SK-N-SH (cell line): Measurements from ENCODE around the gene MYO15B. TPM values are rescaled to one million over a fixed set of nuclear protein-coding genes. Genes with fewer than 3 reads are reported as not detected.

Source experiments
- CTCF ChIA-PET: fragments of 300-600, 350-600 bp; formaldehyde crosslinking; extraction: SDS; loops from one replicate; lab custom pipeline; 2021; lab: Yijun Ruan, JAX
- POLR2A ChIA-PET: fragments of 350-600 bp; sonication (Branson Sonifier 250); formaldehyde crosslinking; extraction: SDS; loops from one replicate; lab custom pipeline; 2020; ENCODE audit warnings: antibody characterized with exemption, inconsistent platforms; lab: Yijun Ruan, JAX
- DNase-seq: peaks from one replicate; pipeline ENCODE4 v3.0.0; 2012
- H2AFZ ChIP-seq: fragments of 200-600 bp; sonication (generic); 2 replicates; pipeline ENCODE4 v1.8.1; 2016; ENCODE audit warnings: antibody characterized with exemption, mild to moderate bottlenecking, low read depth
- H3F3A ChIP-seq: fragments of 200-600 bp; sonication (generic); replicated peaks from 2 replicates; pipeline ENCODE3; 2016; ENCODE audit warnings: antibody characterized with exemption, mild to moderate bottlenecking; ENCODE audit not compliant: insufficient read depth
- H3K27ac ChIP-seq, 2 experiments: fragments of 200-500 bp in 1 of 2; fragments of 200-600 bp in 1 of 2; sonication (Bioruptor generic) in 1 of 2; sonication (generic), shearing (Covaris generic) in 1 of 2; 2 replicates each; pipeline versions ENCODE4 v1.5.1 to v1.6.1; 2014 to 2016; ENCODE audit warnings: low read depth in 2 of 2, inconsistent platforms in 1 of 2, low read length in 1 of 2, mild to moderate bottlenecking in 1 of 2, mixed read lengths in 1 of 2
- H3K27me3 ChIP-seq: fragments of 200-600 bp; sonication (generic), shearing (Covaris generic); 2 replicates; pipeline ENCODE4 v1.6.1; 2016; ENCODE audit warnings: mixed run types; ENCODE audit not compliant: insufficient read depth
- H3K36me3 ChIP-seq, 2 experiments: fragments of 200-500 bp in 1 of 2; fragments of 200-600 bp in 1 of 2; sonication (Bioruptor generic) in 1 of 2; sonication (generic) in 1 of 2; replicated peaks in 1 of 2; 2 replicates each; pipeline versions ENCODE3 to v1.5.1; 2014 to 2016; ENCODE audit warnings: low read length in 1 of 2, mild to moderate bottlenecking in 1 of 2; ENCODE audit not compliant: insufficient read depth in 2 of 2, control insufficient read depth in 1 of 2
- H3K4me1 ChIP-seq, 2 experiments: fragments of 200-500 bp in 1 of 2; fragments of 200-600 bp in 1 of 2; sonication (Bioruptor generic) in 1 of 2; sonication (generic), shearing (Covaris generic) in 1 of 2; 2 replicates each; pipeline versions ENCODE4 v1.5.1 to v1.6.1; 2014 to 2016; ENCODE audit warnings: low read depth in 1 of 2, low read length in 1 of 2, mixed run types in 1 of 2; ENCODE audit not compliant: insufficient read depth in 2 of 2, control insufficient read depth in 1 of 2
- H3K4me2 ChIP-seq: fragments of 200-600 bp; sonication (generic), shearing (Covaris generic); 2 replicates; pipeline ENCODE4 v1.6.1; 2017; ENCODE audit warnings: mixed run types
- H3K4me3 ChIP-seq, 2 experiments: fragments of 200-500 bp in 1 of 2; fragments of 200-600 bp in 1 of 2; sonication (Bioruptor generic) in 1 of 2; sonication (generic), shearing (Covaris generic) in 1 of 2; 2 replicates each; pipeline versions ENCODE4 v1.5.1 to v1.8.1; 2014 to 2016; ENCODE audit warnings: low read depth in 2 of 2, inconsistent platforms in 1 of 2, low read length in 1 of 2, mild to moderate bottlenecking in 1 of 2, mixed read lengths in 1 of 2, moderate library complexity in 1 of 2
- H3K79me2 ChIP-seq: fragments of 200-600 bp; sonication (generic); 2 replicates; pipeline ENCODE4 v1.8.1; 2017; ENCODE audit warnings: mild to moderate bottlenecking; ENCODE audit not compliant: insufficient read depth
- H3K9ac ChIP-seq: fragments of 200-600 bp; sonication (generic); 2 replicates; pipeline ENCODE4 v1.6.1; 2017; ENCODE audit warnings: mixed run types
- H3K9me2 ChIP-seq: fragments of 200-600 bp; sonication (generic); 2 replicates; pipeline ENCODE4 v1.6.1; 2017; ENCODE audit warnings: mixed run types
- H3K9me3 ChIP-seq: fragments of 200-600 bp; sonication (generic); 2 replicates; pipeline ENCODE4 v1.6.1; 2017; ENCODE audit warnings: mixed run types, mild to moderate bottlenecking, moderate library complexity
- H4K20me1 ChIP-seq: fragments of 200-600 bp; sonication (generic); 2 replicates; pipeline ENCODE4 v1.6.1; 2017; ENCODE audit warnings: mild to moderate bottlenecking, mixed run types; ENCODE audit not compliant: insufficient read depth
- EP300 ChIP-seq, 2 experiments: IDR thresholded peaks; 2 replicates each; pipeline versions ENCODE4 v1.4.0 to v1.6.1; 2012; ENCODE audit warnings: borderline replicate concordance in 1 of 2, low read depth in 1 of 2, low read length in 1 of 2
- FOXM1 ChIP-seq: IDR thresholded peaks from 2 replicates; pipeline ENCODE4 v1.4.0; 2012; ENCODE audit warnings: low read depth, mild to moderate bottlenecking
- JUND ChIP-seq: IDR thresholded peaks from 2 replicates; pipeline ENCODE4 v1.4.0; 2012
- NRF1 ChIP-seq: IDR thresholded peaks from 2 replicates; pipeline ENCODE4 v1.6.1; 2012; ENCODE audit warnings: low read depth, mild to moderate bottlenecking, low read length
- RFX5 ChIP-seq: IDR thresholded peaks from 2 replicates; pipeline ENCODE4 v1.6.1; 2012; ENCODE audit warnings: mild to moderate bottlenecking, improper control_type of control experiment, low read length
- TAF1 ChIP-seq: IDR thresholded peaks from 2 replicates; pipeline ENCODE4 v1.6.1; 2012; ENCODE audit warnings: low read depth, mild to moderate bottlenecking, low read length, moderate library complexity, borderline replicate concordance
- TCF12 ChIP-seq: IDR thresholded peaks from 2 replicates; pipeline ENCODE4 v1.4.0; 2012
- TEAD4 ChIP-seq: IDR thresholded peaks from 2 replicates; pipeline ENCODE4 v1.4.0; 2012; ENCODE audit warnings: mild to moderate bottlenecking, borderline replicate concordance; ENCODE audit not compliant: insufficient read depth
- USF2 ChIP-seq: fragments of 150-350 bp; IDR thresholded peaks from 2 replicates; pipeline ENCODE4 v1.6.1; 2017; ENCODE audit warnings: antibody characterized with exemption, low read length, low read depth, borderline replicate concordance
- YY1 ChIP-seq: IDR thresholded peaks from 2 replicates; pipeline ENCODE4 v1.4.0; 2012; ENCODE audit warnings: low read depth, mild to moderate bottlenecking
- WGBS: methylation state at CpG from one replicate; pipeline ENCODE4 v1.1.6; 2017; ENCODE audit warnings: low lambda C conversion rate; 5-methylcytosine and 5-hydroxymethylcytosine counted together
- polyA plus RNA-seq, 3 experiments: library from polyadenylated mRNA; depleted of rRNA; stranded (reverse); fragments of >200 nt; gene quantifications; 2 replicates each; pipeline ENCODE4 v1.2.3, GENCODE V29; 2012
- TF ChIP-seq, protein P1 (sequence below): IDR thresholded peaks from 2 replicates; pipeline ENCODE4 v1.4.0; 2012; ENCODE audit warnings: low read depth, borderline replicate concordance
- TF ChIP-seq, protein P2 (sequence below): IDR thresholded peaks from 2 replicates; pipeline ENCODE4 v1.4.0; 2012; ENCODE audit warnings: low read depth, borderline replicate concordance
- TF ChIP-seq, protein P3 (sequence below): fragments of 200-600 bp; sonication (generic); IDR thresholded peaks from 2 replicates; pipeline ENCODE4 v1.6.1; 2017; ENCODE audit warnings: antibody characterized with exemption, mild to moderate bottlenecking, moderate library complexity

MYO15B gene
- polyA plus RNA-seq, 1 of the 3 experiments (the other 2 are of a cell fraction) = 10.3 TPM

GRCh38 chr17:75565066-75565465 is 22.5 kb upstream of the MYO15B start:
- POLR2A ChIA-PET = no interaction called here
- DNase-seq = no peak

GRCh38 chr17:75565618-75566017 is 22.0 kb upstream of the MYO15B start:
- H3K4me2 ChIP-seq = no peak overlapping the region
- no peaks in the 10 kb centered on the region for H3K9me3 ChIP-seq
- H4K20me1 ChIP-seq = no peaks in the 10 kb centered on the region
- H2AFZ ChIP-seq = no peak overlapping the region
- no peaks in the 10 kb centered on the region for H3K79me2 ChIP-seq
- H3K36me3 ChIP-seq = no peaks in the 10 kb centered on the region
- H3K9me2 ChIP-seq = no peaks in the 10 kb centered on the region
- POLR2A ChIA-PET = no interaction called here
- TF ChIP-seq JUND (no peak), TEAD4 (no peak), EP300 (IDR thresholded peaks at IDR 0.05; ENCODE audit: borderline replicate concordance in 1 of 2, low read depth in 1 of 2, low read length in 1 of 2) (no peak)
- TF ChIP-seq, protein P1, sequence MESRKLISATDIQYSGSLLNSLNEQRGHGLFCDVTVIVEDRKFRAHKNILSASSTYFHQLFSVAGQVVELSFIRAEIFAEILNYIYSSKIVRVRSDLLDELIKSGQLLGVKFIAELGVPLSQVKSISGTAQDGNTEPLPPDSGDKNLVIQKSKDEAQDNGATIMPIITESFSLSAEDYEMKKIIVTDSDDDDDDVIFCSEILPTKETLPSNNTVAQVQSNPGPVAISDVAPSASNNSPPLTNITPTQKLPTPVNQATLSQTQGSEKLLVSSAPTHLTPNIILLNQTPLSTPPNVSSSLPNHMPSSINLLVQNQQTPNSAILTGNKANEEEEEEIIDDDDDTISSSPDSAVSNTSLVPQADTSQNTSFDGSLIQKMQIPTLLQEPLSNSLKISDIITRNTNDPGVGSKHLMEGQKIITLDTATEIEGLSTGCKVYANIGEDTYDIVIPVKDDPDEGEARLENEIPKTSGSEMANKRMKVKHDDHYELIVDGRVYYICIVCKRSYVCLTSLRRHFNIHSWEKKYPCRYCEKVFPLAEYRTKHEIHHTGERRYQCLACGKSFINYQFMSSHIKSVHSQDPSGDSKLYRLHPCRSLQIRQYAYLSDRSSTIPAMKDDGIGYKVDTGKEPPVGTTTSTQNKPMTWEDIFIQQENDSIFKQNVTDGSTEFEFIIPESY = no peak
- TF ChIP-seq, protein P2, sequence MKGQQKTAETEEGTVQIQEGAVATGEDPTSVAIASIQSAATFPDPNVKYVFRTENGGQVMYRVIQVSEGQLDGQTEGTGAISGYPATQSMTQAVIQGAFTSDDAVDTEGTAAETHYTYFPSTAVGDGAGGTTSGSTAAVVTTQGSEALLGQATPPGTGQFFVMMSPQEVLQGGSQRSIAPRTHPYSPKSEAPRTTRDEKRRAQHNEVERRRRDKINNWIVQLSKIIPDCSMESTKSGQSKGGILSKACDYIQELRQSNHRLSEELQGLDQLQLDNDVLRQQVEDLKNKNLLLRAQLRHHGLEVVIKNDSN = no peak
- no peak overlapping the region for H3K9ac ChIP-seq
- H3K4me3 ChIP-seq = no peak overlapping the region
- H3K27ac ChIP-seq = no peak overlapping the region
- CTCF ChIA-PET = interaction anchor here (0.7 to 2.4 kb wide), 8 partner anchors 23 to 184 kb away, joined by 3 to 8 read pairs (median 4); partner anchors contain the start of genes LLGL2 and SMIM5
- no peaks in the 10 kb centered on the region for H3K4me1 ChIP-seq
- no peaks in the 10 kb centered on the region for H3K27me3 ChIP-seq
- 73% methylated on average over 6 of the region's 6 CpGs for WGBS
- DNase-seq = no peak
- no peaks in the 10 kb centered on the region for H3F3A ChIP-seq

More at GRCh38 chr17:75565066-75565465, 22.5 kb upstream of the MYO15B start:
- Histone ChIP-seq H3K36me3 (no peaks in the 10 kb centered on the region), H3K9me3 (no peaks in the 10 kb centered on the region), H2AFZ (no peak overlapping the region), H3K79me2 (no peaks in the 10 kb centered on the region), H3K4me3 (no peak overlapping the region), H3K9me2 (no peaks in the 10 kb centered on the region), H4K20me1 (no peaks in the 10 kb centered on the region), H3K27ac (no peak overlapping the region), H3K9ac (no peak overlapping the region), H3K4me1 (no peaks in the 10 kb centered on the region), H3F3A (no peaks in the 10 kb centered on the region), H3K27me3 (no peaks in the 10 kb centered on the region), H3K4me2 (no peak overlapping the region)
- TF ChIP-seq RFX5 (no peak), FOXM1 (no peak), TAF1 (no peak), YY1 (no peak), USF2 (no peak), TCF12 (no peak), NRF1 (no peak)
- TF ChIP-seq, protein P3, sequence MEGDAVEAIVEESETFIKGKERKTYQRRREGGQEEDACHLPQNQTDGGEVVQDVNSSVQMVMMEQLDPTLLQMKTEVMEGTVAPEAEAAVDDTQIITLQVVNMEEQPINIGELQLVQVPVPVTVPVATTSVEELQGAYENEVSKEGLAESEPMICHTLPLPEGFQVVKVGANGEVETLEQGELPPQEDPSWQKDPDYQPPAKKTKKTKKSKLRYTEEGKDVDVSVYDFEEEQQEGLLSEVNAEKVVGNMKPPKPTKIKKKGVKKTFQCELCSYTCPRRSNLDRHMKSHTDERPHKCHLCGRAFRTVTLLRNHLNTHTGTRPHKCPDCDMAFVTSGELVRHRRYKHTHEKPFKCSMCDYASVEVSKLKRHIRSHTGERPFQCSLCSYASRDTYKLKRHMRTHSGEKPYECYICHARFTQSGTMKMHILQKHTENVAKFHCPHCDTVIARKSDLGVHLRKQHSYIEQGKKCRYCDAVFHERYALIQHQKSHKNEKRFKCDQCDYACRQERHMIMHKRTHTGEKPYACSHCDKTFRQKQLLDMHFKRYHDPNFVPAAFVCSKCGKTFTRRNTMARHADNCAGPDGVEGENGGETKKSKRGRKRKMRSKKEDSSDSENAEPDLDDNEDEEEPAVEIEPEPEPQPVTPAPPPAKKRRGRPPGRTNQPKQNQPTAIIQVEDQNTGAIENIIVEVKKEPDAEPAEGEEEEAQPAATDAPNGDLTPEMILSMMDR = no peak
- TF ChIP-seq, protein P1 = no peak
- CTCF ChIA-PET = interaction anchor here (1.0 to 2.4 kb wide), 7 partner anchors 36 to 457 kb away, joined by 3 to 8 read pairs (median 4); partner anchors contain the start of genes LLGL2 and SMIM5
- WGBS = 77% methylated on average over 5 of the region's 7 CpGs
